NB4 (cell line): ENCODE measurements around the gene TMEM126A.
"Not testable (repeated sequence)": the region's sequence is repeated elsewhere in the genome, so short reads cannot be mapped to it uniquely, and the experiment has no call there.

Source experiments
- MYC ChIP-seq: IDR thresholded peaks from 2 replicates; pipeline ENCODE4 v1.6.1; 2011; ENCODE audit warnings: low read depth, low read length
- POLR2A ChIP-seq: IDR thresholded peaks from 2 replicates; pipeline ENCODE4 v1.6.1; 2011; ENCODE audit warnings: mild to moderate bottlenecking; ENCODE audit not compliant: insufficient read length; ENCODE audit errors: extremely low read depth
- TF ChIP-seq, protein P1 (sequence below): IDR thresholded peaks from one replicate; pipeline ENCODE4 v1.5.1; 2012; ENCODE audit warnings: low read depth, low read length
- TF ChIP-seq, protein P2 (sequence below): IDR thresholded peaks from 2 replicates; pipeline ENCODE4 v1.6.1; 2011; ENCODE audit warnings: low read depth, low read length

DNA sequence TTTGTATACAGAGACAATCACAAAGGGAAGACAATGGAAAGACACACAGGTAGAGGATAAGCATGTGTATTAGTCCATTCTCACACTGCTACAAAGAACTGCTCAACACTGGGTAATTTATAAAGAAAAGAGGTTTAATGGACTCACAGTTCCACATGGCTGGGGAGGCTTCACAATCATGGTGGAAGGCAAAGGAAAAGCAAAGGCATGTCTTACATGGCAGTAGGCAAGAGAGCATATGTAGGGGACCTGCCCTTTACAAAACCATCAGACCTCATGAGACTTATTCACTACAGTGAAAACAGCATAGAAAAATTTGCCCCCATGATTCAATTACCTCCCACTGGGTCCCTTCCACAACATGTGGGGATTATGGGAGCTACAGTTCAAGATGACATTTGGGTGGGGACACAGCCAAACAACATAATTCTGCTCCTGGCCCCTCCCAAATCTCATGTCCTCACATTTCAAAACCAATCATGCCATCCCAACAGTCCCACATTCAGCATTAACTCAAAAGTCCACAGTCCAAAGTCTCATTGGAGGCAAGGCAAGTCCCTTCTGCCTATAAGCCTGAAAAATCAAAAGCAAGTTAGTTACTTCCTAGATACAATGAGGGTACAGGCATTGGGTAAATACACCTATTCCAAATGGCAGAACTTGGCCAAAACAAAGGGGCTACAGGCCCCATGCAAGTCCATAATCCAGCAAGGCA lies 23.3 kb downstream of the TMEM126A start:
- TF ChIP-seq, protein P1, sequence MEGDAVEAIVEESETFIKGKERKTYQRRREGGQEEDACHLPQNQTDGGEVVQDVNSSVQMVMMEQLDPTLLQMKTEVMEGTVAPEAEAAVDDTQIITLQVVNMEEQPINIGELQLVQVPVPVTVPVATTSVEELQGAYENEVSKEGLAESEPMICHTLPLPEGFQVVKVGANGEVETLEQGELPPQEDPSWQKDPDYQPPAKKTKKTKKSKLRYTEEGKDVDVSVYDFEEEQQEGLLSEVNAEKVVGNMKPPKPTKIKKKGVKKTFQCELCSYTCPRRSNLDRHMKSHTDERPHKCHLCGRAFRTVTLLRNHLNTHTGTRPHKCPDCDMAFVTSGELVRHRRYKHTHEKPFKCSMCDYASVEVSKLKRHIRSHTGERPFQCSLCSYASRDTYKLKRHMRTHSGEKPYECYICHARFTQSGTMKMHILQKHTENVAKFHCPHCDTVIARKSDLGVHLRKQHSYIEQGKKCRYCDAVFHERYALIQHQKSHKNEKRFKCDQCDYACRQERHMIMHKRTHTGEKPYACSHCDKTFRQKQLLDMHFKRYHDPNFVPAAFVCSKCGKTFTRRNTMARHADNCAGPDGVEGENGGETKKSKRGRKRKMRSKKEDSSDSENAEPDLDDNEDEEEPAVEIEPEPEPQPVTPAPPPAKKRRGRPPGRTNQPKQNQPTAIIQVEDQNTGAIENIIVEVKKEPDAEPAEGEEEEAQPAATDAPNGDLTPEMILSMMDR: not testable (repeated sequence)
- TF ChIP-seq POLR2A, MYC: not testable (repeated sequence)
- TF ChIP-seq, protein P2, sequence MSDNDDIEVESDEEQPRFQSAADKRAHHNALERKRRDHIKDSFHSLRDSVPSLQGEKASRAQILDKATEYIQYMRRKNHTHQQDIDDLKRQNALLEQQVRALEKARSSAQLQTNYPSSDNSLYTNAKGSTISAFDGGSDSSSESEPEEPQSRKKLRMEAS: not testable (repeated sequence)
